ENCODE data around the gene PTMS.

Gene PTMS

DNA sequence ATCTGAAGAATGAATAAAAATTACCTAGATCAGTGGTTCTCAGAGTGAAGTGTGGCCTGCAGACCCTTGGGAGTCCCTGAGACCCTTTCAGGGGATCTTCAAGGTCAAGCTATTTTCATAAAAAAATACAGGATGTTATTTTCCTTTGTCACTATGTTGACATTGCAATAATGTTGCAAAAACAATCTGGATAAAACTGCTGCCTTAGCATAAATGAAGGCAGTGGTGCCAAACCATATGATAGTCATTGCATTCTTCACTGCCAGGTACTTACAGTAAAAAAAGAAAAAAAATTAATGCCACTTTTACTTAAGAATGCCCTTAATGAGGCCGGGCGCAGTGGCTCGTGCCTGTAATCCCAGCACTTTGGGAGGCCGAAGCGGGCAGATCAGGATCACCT lies 21.1 kb downstream of the PTMS start:
- no peak for DNase-seq (ENCODE audit: low read depth in 2 of 2)

GRCh38 chr12:6788972-6789924 lies 23.1 kb downstream of the PTMS start, which contains the start of gene CD4:
Gene CD4, plus strand, starts transcription at chr12:6789528. Its CDS starts 10,611 bp downstream, at chr12:6800139.
- DNase-seq (ENCODE audit: low read depth in 2 of 2), result no peak

GRCh38 chr12:6790496-6791150 lies 24.5 kb downstream of the PTMS start:
- DNase-seq (ENCODE audit: low read depth in 2 of 2), result no peak

DNA sequence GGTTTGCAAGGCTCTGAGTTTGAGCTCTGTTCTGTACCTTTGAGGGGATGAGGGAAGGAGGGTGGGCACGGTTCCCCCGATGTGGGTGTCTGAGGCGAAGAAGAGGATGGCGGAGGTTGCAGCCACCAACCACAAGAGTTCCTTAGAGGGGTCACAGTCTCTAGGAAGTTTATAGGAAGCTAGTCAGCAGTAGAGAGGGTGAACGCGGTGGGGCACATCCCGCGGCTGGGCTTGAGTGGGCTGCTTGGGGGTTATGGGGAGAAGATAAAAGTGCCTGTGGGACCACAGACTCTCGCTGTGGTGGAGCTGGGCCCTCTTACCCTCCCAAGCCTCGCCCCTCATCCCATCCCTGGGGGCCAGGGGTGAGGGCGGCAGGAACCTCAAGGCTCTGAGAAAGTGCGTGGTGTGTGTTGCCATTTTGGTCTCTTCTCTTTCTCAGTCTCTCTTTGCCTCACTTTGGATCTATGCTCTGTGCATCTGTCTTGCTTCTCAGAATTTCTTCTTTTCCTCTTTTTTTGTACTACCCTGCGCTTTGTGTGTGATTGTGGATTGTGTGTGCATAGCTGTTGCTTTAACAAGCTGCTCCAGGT lies 25.9 kb downstream of the PTMS start:
- DNase-seq (ENCODE audit: low read depth in 2 of 2), result no peak

DNA sequence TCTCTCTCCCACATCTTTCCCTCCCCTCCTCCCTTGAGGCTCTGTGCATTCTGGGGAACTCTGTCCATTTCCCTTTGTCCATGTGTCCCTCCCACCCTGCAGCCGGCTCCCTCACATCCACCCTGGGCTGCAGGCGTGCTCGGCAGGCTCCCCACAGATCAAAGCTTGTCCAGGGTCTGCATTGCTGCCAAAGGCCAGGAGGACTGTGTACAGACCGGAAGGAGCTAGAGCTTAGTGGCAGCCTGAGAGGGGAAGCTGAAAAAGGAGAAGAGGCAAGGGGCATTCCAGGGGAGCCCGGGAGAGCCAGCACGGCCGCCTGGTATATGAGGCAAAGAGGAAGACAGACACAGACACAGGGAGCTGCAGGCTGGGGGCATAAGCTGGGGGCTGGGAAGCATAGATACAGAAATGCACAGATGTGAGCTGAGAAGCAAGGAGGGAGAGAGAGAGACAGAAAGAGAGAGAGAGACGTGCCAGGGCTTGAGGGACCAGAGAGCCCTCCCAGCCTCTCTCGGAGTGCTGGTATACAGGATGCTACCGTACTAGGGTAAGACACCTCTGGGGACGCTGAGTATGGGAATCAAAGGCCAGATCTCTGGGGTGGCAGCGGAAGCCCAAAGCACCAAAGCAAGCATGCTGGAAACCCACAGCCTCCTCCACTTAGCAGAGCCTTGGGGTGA lies 26.5 kb downstream of the PTMS start:
- no peak for DNase-seq (ENCODE audit: low read depth in 2 of 2)

DNA sequence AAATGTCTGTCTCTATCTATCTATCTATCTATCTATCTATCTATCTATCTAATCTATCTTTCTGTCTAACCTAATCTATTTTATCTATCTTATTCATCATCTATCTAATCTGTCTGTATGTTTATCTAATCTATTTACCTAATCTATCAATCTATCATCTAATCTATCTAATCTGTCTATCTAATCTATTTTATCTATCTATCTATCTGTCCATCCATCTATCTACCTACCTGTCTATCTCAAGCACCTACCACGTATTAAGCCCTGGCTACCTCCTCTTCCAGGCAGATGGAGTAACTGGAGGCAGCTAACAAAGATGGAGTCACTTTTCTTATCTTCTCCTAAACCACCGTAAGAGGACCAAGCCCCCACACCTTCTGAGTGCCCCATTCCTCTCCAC lies 28.9 kb downstream of the PTMS start:
- DNase-seq (ENCODE audit: low read depth in 2 of 2), result no peak

- no peak for DNase-seq (ENCODE audit: low read depth in 2 of 2)
Observed at GRCh38 chr12:6796576-6796975, 30.4 kb downstream of the PTMS start.

GRCh38 chr12:6799147-6799546 lies 33.0 kb downstream of the PTMS start:
- no peak for DNase-seq (ENCODE audit: low read depth in 2 of 2)

DNA sequence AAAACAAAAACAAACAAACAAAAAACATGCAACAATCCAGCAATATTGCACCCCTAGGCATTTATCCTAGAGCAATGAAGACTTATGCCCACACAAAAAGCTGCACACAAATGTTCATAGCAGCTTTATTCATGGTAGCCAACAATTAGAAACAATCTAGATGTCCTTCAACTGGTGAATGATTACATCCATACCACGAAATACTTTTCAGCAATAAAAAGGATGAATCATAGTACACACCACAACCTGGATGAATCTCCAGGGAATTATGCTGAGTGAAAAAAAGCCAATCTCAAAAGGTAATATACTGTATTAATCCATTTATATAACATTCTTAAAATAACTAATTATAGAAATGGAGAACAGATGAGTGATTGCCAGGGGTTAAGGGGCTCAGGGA lies 41.0 kb downstream of the PTMS start:
- DNase-seq (ENCODE audit: low read depth in 2 of 2), result no peak

DNA sequence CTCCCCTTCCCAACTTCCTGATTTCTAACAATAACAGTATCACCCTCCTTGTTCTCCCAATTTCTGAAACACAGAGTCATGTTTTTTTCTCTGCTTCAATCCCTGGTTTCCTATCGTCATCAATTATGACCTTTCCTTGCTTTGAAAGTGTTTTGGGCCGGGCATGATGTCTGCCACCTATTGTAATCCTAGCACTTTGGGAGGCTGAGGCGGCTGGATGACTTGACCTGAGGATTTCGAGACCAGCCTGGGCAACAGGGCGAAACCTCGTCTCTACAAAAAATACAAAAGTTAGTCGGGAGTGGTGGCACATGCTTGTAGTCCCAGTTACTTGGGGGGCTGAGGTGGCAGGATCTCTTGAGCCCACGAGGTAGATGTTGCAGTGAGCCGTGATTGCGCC lies 42.9 kb downstream of the PTMS start:
- DNase-seq (ENCODE audit: low read depth in 2 of 2), result no peak

DNA sequence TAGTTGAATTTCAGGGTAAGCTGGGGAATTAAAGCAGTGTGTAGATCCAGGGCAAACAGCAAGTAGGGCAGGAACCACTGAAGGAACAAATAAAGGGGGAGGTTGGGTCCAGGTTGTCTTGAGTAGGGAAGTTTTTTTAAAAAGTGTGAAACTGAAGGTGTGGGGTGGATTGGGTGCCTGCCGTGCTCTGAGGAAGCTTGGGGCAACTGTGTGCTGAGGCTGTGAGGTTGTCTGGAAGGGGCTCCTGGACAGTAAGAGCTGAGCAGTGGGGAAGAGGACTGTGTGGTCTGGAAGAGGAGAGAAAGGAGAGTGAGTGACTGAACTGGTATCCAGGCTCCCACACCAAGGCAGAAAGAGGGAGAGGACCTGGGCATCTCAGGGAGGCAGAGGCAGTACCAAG lies 44.6 kb downstream of the PTMS start:
- no peak for DNase-seq (ENCODE audit: low read depth in 2 of 2)

GRCh38 chr12:6813363-6813762 lies 47.2 kb downstream of the PTMS start:
- no peak for DNase-seq (ENCODE audit: low read depth in 2 of 2)

- DNase-seq (ENCODE audit: low read depth in 2 of 2), result no peak
Observed at GRCh38 chr12:6816598-6816997, 50.4 kb downstream of the PTMS start.

DNA sequence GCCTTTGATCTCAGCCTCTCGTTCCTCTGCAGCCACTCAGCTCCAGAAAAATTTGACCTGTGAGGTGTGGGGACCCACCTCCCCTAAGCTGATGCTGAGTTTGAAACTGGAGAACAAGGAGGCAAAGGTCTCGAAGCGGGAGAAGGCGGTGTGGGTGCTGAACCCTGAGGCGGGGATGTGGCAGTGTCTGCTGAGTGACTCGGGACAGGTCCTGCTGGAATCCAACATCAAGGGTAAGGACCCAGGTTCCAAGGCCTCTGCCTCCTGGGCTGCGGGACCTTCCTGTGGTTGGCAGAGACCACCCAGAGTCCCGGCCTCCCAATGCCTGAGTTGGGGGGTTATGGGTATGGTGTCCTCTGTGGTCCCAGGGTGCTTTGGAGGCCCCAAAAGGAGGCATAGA lies 50.9 kb downstream of the PTMS start:
- no peak for DNase-seq (ENCODE audit: low read depth in 2 of 2)

DNA sequence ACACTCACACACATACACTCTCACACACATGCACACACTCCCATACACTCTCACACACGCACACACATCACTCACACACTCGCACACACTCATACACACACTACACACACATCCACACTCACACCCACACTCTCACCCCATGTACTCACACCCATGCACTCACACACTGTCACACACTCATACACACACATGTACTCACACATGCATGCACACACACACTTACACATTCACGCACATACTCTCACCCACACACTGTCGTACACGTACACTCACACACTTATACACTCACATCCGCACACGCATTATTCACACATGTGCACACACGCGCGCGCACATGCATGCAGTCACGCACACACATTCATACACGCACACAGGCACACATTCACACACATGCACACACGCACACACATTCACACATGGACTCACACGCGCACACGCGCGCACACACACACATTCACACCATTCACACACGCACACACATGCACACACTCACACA lies 51.5 kb downstream of the PTMS start:
- DNase-seq (ENCODE audit: low read depth in 2 of 2), result no peak

DNA sequence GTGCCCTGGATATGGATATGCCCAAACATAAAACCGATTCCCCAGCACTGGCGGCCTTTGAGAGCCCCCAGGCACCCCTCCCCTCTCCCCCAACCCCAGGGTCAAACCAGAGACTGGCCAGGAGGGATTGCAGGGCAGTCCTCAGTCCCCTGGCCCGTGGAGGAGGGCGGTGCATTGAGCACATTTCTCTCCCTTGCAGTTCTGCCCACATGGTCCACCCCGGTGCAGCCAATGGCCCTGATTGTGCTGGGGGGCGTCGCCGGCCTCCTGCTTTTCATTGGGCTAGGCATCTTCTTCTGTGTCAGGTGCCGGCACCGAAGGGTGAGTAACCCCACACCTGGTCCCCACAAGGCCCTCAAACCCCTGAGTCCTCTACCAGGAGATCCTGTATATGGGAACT lies 52.1 kb downstream of the PTMS start:
- no peak for DNase-seq (ENCODE audit: low read depth in 2 of 2)

- DNase-seq (ENCODE audit: low read depth in 2 of 2), result no peak
Observed at GRCh38 chr12:6818645-6819044, 52.5 kb downstream of the PTMS start.

GRCh38 chr12:6819106-6820030 lies 53.2 kb downstream of the PTMS start:
- no peak for DNase-seq (ENCODE audit: low read depth in 2 of 2)

DNA sequence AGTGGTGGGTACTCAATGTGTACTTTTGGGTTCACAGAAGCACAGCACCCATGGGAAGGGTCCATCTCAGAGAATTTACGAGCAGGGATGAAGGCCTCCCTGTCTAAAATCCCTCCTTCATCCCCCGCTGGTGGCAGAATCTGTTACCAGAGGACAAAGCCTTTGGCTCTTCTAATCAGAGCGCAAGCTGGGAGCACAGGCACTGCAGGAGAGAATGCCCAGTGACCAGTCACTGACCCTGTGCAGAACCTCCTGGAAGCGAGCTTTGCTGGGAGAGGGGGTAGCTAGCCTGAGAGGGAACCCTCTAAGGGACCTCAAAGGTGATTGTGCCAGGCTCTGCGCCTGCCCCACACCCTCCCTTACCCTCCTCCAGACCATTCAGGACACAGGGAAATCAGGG lies 54.0 kb downstream of the PTMS start:
- DNase-seq (ENCODE audit: low read depth in 2 of 2), result no peak

Data from stimulated activated CD8-positive, alpha-beta memory T cell treated with anti-CD3 and anti-CD28 coated beads, Interleukin-7, amount 100 ng/mL, for 4 hours (primary cell).